Renal pelvis (tissue), 4 donors: Measurements from ENCODE around the gene EPHA2. TPM values are rescaled to one million over a fixed set of nuclear protein-coding genes. Genes with fewer than 3 reads are reported as not detected.
A peak's percentile ranks its signal among the peaks of the same experiment; 100 is the strongest.

Experiments used
- DNase-seq: peaks from one replicate; pipeline ENCODE4 v3.0.0-alpha.2; 2013
- polyA plus RNA-seq, 3 donors: library from polyadenylated mRNA; unstranded; fragments of 120-200 nt; gene quantifications; one replicate each; pipeline ENCODE4 v1.2.1, GENCODE V29; 2013; ENCODE audit not compliant: insufficient read length in 3 of 3

EPHA2 gene
- polyA plus RNA-seq, 3 donors, result 19.1 to 19.9 (median 19.2) TPM

DNA sequence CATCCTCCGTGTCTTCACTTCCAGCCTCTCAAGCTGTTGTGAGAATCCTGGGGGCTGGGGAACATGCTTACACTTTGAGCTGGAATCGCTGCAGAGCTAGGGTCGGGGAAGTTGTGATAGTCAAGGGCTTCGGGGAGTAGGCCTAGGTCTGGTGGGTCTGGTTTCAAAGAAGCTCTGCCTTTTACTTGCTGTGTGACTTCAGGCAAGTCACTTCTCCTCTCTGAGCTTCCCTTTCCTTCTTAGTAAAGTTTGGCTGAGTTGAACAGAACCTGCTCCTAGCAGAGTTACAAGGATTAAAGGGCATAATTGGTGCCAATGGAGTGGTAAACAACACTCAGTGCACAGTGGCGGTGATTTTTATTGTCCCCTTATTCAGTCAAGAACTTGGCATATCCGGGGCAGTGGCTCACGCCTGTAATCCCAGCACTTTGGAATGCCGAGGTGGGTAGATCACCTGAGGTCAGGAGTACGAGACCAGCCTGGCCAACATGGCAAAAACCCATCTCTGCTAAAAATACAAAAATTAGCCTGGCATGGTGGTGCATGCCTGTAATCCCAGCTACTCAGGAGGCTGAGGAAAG, 30.9 kb upstream of the EPHA2 start:
- no peak for DNase-seq

DNA sequence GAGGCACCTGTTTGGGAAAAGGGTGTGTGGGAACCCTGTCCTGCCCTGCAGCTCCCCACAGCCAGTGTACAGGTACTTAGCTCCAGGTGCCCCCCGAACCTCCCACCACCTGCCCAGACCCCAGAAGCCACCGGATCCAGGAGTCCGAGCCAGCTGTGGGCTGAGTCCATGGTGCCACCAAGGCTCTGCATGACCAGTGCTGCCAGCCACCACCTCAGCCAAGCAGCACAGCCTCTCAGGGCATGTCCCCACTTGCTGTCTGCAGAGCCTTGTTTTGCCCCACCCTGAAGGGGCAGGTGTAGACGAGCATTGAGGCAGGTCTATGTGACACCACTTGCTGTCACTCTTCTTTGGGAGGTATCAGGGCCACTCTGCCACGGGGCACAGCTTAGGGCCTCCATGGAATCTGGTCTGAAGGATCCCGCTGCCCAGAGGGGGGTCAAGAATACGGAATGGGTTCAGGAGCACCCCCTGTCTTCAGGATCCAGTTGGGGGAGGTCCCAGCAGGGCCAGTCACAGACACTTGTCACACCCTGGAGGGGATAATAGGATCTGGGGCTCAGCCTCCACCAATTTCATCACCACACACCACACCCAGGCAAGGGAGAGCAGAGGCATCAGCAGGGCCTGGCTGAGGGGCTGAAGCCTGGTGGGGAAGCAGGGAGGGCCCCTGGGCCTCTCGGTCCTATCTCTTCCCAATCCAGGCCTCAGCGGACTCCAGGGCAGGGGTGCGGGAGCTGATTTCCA, 28.9 kb upstream of the EPHA2 start:
- DNase-seq, result no peak

DNA sequence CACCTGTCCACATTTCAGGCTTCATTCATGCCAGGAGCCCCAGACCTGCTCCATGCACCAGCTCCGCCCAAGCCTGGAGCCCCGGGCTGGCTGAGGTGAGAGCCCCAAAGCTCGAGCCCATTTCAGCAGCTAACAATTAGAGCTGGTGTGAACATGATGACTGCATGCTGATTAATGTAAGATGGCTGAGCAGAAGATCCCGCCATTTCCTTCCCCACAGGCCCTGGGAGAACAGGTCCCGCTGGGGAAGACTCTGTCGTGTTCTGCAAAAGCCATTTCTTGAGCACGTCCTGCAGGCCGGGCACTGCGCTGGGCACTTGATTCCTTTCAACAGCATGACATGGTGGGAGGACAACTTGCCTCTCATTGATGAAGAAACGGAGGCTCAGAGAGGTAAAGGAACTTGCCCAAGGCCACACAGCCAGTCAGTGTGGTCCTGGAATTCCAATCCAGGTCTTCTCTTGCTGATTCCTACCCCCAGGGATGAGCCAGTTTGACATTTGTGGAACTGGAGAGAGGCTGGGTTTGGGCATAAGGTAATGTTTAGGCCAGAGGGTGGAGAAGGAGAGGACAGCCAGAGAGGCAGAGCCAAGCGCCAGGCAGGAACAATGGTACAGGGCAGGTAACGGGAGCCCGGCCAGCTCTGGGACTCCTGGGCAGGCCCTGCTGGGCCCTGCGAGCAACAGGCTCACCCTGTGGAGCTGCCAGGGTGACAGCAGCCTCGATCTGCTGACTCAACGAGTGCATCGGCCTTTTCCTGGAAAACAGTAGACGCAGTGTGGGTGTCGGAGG, 28.1 kb upstream of the EPHA2 start:
- no peak for DNase-seq

DNA sequence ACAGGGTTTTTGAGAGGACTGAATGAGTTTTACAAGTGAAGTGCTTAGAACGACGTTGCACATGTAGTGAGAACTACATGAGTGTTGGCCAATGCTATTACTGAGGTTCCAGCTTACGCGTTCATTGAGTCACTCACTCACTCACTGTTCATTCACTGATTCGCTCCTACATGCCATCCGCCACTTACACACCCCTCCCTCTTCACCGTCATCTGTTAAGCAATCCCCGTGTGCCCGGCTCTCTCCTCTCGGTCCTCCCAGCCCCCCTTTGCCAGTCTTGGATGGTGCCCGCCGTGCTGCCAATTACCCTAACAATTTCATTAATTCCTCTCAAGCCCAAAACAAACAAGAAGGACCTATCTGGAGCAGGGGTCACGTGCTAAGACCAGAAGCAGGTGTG, 27.3 kb upstream of the EPHA2 start:
- DNase-seq, result no peak

DNA sequence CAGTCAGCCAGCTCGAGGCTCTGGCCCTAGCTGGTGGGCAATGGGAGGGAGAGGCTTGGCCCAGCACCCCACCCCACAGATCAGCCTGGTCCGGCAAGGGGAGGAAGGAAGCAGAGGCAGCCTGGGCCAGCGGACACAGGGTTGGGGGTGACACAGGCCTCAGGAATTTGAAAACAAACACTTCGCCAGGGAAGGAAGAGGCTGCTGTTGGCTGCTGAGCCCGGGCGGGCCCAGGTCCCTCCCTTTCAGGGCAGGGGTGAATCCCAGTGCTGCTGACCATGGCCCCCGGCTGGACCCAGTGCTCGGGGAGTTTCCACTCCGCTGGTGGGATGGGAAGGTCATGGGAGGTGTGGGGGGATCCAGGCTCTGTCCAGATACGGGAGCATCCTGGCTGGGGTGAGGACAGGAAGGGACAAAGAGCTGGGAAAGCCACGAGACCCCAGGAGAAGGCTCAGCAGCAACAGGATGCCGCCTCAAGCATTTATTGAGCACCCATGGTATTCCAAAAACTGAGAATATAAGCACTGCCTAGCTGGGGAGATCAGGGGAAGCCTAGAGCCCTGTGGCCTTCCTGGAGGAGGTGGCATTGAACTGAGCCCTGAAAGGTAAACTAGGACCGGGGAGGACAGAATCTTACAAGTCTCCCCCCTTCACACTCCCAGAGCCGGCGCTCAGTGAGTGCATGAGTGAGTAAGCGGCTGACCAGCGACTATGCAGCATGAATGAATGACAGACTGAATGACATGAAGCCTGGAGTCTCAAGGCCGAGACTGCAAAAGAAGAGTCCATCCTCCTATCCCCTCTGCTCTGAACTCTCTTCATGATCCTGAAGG, 26.2 kb upstream of the EPHA2 start:
- peak; percentile 83 for DNase-seq

DNA sequence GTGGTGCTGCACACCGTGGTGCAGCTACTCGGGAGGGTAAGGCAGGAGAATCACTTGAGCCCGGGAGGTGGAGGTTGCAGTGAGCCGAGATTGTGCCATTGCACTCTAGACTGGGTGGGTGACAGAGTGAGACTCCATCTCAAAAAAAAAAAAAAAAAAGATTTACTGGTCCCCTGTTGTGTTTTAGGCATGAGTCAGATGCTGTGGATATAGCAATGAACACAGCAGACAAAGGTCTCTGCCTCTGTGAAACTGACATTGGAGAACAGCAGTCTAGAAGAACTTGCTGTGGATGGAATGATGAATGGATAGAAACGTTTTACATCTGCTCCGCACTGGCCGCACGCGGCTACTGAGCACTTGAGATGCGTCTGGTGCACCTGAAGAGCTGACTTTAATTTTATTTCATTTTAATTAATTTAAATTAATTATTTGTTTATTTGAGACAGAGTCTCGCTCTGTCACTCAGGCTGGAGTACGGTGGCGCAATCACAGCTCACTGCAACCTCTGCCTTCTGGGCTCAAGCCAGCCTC, 24.5 kb upstream of the EPHA2 start:
- no peak for DNase-seq

DNA sequence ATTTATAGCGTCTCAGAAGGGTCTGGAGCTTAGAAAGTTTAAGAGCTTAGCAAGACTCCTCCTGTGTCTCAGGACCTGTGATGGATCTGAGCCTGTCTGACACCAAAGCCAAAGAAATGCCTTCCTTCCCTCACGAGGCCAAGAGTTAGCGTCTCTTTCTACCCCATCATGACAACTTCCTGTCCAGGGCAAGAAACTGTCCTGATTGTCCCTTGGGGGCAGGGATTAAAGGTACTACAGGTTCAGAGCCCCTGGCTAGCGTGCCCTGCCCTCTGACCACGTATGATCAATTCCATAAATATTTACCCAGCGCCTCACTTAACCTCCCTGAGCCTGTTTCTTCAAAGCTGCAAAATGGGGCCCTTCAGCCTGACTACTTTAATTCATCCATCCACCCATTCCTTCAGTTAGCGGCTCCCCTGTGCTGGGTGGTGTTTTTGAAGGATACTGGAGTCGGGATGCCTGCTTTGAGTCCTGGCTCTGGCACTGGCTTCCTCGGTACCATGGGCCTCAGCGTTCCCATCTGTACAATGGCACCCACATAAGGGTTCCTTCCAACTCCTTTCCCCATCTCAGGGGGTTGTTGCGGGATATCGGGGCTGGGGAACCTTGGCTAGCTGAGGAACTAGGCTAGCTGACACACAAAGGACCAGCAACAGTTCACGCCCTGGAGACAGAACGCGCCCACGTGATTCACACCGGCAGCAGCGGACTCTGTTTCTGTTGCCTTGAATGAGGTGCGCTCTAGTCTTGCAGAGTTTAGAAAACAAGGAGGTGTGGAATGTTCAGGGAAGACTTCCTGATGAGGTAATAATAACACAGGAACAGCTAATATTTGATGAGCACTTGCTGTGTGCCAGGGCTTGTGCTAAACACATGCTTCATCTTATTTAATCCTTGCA, 23.0 kb upstream of the EPHA2 start:
- DNase-seq, result no peak

DNA sequence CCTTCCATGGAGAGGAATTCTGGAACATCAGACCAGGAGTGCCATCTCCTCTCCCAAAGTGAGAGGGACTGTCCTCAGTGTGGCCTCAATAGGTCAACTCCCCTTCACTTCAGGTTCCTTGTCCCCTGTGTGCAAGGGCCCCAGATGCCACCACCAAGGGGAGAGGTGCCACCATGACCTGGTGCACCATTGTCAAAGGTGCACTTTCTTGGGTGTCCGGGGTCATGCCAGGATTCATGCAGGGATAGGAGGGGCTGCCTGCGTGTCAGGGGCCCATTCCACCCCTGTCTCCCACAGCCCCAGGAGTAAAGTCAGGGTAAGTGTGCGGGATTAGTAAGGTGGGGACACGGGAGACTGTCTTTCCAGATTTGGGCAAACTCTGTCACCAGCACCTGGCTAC, 21.4 kb upstream of the EPHA2 start:
- DNase-seq, result no peak

DNA sequence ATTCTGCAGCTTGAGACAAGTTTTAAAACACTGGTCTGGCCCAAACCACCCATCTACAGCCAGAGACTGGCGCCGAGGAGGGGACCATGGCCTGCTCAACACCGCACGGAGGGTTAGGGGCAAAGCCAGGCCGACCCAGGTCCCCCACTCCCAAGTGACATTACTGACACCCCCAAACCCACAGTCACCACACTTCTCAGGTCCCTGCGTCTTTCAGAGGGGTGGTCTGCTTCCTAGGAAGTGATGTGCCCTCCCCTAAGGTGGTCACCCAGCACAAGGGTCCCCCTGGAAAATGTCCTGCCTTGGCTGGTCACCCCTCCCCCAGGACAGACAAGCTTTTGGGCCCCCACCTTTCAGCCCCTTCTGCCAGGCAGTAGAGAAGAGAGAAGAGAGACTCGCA, 20.8 kb upstream of the EPHA2 start:
- DNase-seq, result no peak

DNA sequence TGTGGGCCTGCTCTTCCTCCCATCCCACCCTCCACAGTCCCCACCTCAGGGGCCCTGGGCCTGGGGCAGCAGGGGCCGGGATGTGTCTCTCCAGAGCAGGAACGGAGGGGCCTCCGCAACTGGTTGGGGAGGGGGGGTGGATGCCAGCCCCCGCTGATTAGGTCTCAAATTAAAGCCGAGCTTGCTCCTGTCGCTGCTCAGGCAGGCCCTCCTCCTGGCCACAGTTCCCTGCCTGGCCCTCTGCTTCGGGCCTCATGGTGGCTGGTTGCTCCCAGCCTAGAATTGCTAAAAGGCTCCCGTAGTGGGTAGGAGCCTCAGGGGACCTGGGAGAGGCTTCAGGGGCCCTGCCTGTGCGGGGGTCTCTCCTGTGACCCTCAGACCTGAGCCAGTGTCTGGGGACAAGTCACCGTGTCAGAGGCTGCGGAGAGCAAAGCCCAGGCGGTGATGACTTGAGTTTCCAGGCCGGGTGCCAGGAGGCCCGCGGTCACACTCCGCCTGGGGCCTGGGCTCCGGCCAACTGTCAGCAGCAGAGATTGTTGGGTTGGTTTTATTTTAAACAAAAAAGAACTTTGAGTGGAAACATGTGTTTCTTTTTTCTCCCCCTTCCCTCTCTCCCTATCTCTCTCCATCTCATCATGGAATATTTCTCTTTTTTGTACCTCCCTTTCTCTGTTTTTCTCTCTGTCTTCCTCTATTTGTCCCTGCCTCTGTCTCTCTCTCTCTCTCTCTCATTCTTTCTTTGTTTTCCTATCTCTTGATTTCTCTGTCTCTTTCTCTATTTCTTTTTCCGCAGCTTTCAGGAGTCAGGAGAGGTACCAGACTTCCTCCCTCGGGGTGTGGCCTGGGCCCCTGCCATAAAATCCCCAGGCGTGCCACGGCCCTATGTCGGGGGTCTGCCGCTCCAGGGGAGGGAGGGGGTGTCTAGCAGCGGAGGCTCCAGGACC, 20.0 kb upstream of the EPHA2 start:
- peak; percentile 89 for DNase-seq

DNA sequence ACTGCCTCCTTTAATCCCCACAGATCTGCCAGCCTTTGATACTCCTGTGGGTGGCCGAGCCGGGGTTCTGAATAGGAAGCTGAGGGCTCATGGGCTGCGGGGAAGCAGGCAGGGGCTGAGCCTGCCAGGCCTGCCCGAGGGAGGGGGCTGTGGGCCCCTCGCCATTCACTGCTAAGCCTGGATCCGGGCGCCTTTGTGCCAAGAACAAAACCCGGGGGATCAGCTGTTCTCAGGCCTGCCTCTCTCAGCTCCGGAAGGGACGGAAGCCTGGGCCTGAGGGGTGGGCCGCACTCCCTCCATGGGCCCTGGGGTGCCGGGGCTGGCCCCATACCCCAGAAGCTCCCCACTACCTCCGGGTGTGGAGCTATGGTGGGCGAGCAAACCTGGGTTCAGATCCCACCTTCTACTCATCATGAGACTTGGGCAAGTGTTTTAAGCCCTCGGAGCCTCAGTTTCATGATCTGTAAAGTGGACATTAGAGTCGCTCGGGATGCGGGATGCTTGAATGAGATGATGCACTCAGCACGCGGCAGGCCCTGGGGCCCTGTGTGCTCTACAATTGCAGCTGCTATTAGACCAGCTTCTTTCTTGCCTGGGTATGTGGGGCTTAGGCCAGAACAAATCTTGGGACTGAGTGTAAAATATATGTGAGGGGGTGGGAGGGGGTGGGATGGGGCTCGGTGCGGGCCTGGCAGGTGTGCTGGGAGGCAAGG, 19.2 kb upstream of the EPHA2 start:
- DNase-seq, result no peak

DNA sequence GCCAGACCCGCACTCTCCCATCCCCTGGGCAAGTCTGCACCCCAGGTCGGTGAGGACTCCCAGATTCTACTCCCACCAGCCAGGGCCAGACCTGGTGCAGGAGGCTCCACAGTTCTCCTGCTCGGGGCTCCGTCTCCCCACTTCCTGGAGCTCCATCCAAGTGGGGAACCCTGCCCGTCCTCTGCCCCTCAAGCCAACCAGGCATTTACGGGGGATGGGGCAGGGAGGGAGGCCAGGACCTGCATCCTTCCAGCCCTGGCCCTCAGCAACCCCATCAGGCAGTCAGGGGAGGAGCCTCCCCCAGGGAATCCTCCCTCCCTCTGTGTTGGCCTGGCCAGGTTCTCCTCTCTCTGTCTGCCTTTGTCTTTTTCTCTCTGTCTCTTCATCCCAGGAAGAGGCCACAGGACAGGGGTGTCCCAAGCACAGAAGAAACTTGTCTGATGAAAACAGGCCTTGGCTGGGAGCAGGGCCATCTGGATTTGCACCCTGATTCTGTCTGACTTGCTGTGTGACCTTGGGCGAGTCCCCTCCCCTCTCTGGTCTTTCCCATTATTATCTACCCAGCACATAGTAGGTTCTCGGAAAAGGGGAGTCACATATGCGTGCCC, 18.5 kb upstream of the EPHA2 start:
- no peak for DNase-seq

DNA sequence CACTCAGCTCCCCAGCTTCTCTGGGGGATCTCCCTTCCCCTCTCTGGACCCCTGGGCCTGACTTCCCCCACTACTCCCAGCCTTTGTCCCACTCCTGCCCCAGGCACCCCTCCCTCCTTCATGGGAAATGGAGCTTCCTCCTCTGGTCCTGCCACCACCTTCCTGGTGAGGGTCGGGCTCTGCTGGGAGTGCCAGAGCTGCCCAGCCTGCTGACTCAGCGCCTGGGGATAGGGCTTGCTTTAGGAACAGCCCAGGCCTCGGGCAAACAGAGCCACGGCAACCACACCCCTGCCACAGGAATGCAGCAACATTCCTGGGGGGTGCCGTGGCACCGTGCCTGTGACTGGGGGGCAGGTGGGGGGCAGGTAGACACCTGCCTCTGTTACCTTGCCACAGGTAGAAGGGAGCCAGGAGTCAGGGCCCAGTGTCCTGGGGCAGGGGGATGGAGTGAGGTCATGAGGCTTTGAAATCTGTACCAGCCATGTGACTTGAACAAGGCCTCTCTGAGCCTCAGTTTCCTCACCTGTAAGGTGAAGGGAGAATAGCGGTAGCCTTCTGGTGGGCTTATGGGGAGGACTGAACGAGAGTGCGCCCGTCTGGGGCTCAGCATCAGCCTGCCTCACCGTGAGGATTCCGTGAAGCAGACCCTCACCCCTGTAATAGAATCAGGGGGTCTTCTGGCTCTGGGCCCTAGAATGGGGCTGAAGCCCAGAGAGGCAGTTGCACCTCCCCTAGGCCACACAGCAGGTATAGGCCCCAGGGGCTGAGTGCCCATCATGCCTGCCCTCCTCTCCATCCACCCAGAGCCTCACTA, 17.8 kb upstream of the EPHA2 start:
- DNase-seq, result no peak

DNA sequence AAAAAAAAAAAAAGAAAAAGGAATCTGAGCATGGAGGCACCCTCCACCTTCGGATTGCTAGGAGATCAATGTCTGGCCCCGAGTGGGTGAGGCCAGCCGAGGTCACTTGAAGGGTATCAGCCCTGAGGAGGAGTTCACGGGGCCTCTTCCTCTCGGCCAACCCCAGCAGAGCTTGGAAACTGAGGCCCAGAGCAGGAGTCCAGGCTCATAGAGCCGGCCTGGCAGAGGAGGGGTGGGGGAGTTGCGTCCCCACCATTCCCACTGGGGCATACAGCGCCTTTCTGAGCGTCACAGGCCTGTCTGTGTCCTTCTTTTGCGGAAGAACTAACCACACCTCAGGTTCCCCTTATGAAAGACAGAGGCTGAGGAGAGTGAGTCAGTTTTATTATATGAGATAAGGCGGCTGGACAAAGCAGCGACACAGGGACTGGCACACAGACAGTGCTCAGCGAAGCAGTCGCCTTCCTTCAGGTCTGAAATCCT, 17.1 kb upstream of the EPHA2 start:
- DNase-seq, result no peak

DNA sequence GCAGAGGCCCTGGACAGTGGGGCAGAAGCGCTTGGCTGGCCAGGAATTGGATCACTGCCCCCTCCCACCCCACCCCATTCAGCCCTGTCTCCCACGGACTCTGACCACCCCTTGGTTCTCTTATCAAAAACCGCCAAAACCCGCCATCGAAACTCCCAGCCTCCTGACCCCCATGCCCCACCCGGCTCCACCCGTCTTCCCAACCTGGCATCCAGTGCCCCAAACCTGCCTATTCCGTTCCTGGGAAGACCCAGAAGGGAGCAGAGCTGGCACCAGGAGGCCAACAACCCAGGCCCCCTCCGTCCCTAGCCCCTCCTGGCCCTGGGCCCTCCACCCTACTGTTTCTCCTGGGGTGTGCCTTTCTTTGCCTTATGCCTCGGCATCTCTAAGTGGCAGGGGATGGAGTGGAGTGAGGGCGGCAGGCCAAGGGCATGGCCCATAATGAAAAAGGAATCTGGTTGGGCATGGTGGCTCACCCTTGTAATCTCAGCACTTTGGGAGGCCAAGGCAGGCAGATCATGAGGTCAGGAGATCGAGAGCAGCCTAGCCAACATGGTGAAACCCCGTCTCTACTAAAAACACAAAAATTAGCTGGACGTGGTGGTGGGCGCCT, 16.5 kb upstream of the EPHA2 start:
- DNase-seq, result no peak

DNA sequence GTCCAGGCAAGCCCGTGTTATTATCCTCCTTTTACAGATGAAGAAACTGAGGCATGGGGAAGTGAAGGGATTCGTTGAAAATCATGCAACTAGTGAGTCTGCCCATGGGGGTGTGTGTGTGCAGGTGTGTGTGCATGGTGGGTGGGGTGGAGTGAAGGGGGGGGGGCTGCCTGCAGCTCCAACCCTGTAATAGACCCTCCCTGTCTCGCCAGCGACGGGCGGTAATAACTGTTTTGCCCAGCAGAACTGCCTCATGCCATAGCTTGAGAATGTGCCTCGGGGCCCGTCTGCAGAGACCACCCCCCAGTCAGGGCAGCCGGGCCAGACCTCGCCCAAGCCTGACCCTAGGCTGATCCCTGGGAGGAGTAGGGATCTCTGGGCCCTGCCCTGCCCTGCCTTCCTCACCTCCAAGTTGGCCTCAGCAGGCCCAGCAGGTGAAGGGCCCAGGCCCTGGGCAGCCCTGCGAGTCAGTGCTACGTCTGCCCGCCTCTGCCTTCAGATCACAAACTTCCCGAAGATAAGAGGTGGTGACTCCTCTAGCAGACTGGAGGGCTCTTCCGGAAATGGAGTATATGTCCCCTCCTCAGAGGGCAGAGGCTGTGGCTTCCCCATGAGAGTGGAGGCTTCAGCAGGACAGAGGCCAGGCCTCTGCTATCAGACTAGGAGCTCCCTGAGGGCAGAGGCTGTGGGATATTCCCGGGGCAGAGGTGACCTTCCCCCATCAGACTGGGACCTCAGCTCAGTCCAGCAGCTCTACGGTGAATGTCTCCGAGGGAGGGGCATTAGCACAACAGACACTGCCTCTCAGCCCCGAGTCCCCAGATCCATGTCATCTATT, 15.7 kb upstream of the EPHA2 start:
- DNase-seq, result no peak
